GM19099 (cell line): Measurements from ENCODE around the gene SMURF2.

Experiments
- POLR2A ChIP-seq: IDR thresholded peaks from 3 replicates; pipeline ENCODE4 v1.6.1; 2011; ENCODE audit warnings: low read depth; ENCODE audit not compliant: insufficient read length; ENCODE audit errors: extremely low read depth

Gene SMURF2

GRCh38 chr17:64575431-64575830, 86.7 kb downstream of the SMURF2 start:
- no peak for TF ChIP-seq POLR2A

GRCh38 chr17:64574646-64575045, 87.5 kb downstream of the SMURF2 start:
- no peak for TF ChIP-seq POLR2A

GRCh38 chr17:64573214-64573613, 88.9 kb downstream of the SMURF2 start:
- TF ChIP-seq POLR2A: no peak

- no peak for TF ChIP-seq POLR2A
Observed at GRCh38 chr17:64572682-64573154, 89.4 kb downstream of the SMURF2 start.

- TF ChIP-seq POLR2A: no peak
Observed at GRCh38 chr17:64571746-64572145, 90.4 kb downstream of the SMURF2 start.

- TF ChIP-seq POLR2A: no peak
Observed at GRCh38 chr17:64565563-64565962, 96.5 kb downstream of the SMURF2 start.

GRCh38 chr17:64564098-64564497, 98.0 kb downstream of the SMURF2 start:
- no peak for TF ChIP-seq POLR2A

GRCh38 chr17:64555281-64555680, 106.8 kb downstream of the SMURF2 start:
- TF ChIP-seq POLR2A: no peak

GRCh38 chr17:64554028-64554637, 108.0 kb downstream of the SMURF2 start:
- TF ChIP-seq POLR2A: no peak

- no peak for TF ChIP-seq POLR2A
Observed at GRCh38 chr17:64551461-64551860, 110.6 kb downstream of the SMURF2 start.

- no peak for TF ChIP-seq POLR2A
Observed at GRCh38 chr17:64547319-64547718, 114.8 kb downstream of the SMURF2 start.

GRCh38 chr17:64546716-64547115, 115.4 kb downstream of the SMURF2 start:
- no peak for TF ChIP-seq POLR2A

GRCh38 chr17:64544742-64545141, 117.4 kb downstream of the SMURF2 start:
- TF ChIP-seq POLR2A: no peak

GRCh38 chr17:64540118-64540776, 121.9 kb downstream of the SMURF2 start:
- no peak for TF ChIP-seq POLR2A

- TF ChIP-seq POLR2A: no peak
Observed at GRCh38 chr17:64538508-64539130, 123.5 kb downstream of the SMURF2 start.

- TF ChIP-seq POLR2A: no peak
Observed at GRCh38 chr17:64537488-64537887, 124.6 kb downstream of the SMURF2 start.
